HL-60/S4 (cell line): Measurements from ENCODE around the gene PLXNA4.

Experiments used
- in situ Hi-C: fragments of 300-500 bp; cut with MboI; formaldehyde crosslinking; loops from 2 replicates; pipeline ENCODE4 v1.14.3; 2022; ENCODE audit warnings: low sequenced_read_pairs

The PLXNA4 gene

GRCh38 chr7:132161976-132162375 lies 414.3 kb downstream of the PLXNA4 start:
- in situ Hi-C loops: no loop called here

GRCh38 chr7:132161533-132161915 lies 414.7 kb downstream of the PLXNA4 start:
- in situ Hi-C loops: no loop called here

- in situ Hi-C loops: no loop called here
These were observed 415.4 kb downstream of the PLXNA4 start for GRCh38 chr7:132160611-132161532.

GRCh38 chr7:132158841-132159240 lies 417.4 kb downstream of the PLXNA4 start:
- in situ Hi-C loops: no loop called here

GRCh38 chr7:132158166-132158565 lies 418.1 kb downstream of the PLXNA4 start:
- in situ Hi-C loops: no loop called here

DNA sequence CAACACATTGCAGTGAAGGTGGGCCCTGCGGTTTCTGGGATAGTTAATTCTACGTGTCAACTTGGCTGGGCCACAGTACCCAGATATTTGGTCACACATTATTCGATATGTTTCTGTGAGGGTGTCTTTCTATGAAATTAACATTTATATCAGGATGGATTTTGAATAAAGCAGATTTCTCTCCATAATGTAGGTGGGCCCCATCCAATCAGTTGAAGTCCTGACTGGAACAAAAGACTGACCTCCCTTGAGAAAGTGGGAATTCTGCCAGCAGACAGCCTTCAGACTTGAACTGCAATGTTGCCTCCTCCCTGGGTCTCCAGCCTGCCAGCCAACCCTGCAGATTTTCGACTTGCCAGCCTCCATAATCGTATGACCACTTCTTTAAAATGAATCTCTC lies 420.6 kb downstream of the PLXNA4 start:
- in situ Hi-C loops: no loop called here

DNA sequence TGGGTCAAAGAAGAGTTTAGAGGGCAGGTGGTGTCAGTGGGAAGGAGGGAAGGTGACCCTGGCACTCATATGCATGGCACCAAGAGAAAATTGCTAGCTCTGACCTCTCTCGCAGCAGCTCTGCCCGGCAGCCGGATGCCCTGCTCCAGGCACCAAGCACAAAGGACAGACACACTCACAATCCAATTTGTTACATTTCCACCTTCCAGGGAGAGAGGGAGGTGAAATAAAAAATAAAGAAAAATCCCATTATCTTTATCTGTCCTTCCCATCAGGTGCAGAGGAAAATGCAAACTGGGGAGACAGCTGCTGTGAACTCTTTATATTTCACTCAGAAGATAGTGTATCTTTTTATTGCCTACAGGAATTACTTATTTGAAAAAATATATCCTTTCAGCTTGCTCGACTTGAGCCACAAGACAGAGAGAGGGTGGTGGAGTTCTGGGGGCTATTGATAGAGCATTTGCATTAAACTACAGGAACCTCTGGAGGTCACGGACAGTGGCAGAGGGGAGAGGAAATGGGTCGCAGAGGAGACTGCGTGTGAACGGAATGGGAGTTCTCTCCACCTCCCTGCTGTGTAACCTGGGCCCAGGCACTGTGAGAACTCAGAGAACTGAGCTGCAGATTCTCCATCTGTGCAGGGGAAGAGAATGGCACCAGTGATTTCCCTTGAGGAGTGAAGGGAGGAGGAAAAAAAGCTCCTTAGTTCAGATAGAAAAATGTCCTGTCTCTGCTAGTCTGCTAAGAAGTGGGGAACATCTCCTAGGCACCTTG lies 421.4 kb downstream of the PLXNA4 start:
- in situ Hi-C loops: no loop called here

- in situ Hi-C loops: no loop called here
These were observed 422.0 kb downstream of the PLXNA4 start for GRCh38 chr7:132154248-132154647.

DNA sequence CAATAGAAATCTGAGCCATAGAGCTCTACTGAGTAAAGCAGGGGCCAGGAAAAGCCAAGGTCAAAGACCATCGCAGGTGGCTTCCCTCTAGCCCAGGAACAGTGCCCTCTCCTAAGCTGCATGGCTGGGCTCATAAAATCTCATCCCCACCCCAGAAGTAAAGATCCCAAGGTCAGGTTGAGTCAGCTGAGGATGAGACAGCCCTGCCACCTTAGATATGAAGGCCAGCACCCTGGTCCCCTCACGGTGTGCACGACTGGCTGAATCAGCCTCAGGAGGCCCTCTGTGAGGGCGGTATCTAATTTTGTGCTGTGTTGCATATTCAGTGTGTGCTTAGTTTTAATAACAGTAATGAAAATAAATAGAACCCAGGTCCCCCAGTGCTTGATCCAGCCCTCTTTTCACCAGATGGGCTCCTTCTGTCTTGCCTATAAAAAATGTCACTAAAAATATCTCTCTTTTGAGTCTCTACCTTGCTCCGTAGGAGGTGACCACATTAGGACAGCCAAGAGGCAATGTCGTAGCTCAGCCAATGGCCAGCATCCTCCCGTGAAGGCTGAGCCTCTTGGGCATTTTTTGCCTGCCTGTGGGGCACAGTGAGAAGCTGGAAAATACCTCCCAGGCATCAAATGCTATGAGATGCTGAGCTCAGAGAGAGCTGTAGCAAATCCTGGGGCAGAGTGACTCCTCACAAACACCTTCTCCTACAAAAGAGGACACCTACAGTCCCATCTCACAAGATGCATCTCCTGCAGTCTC lies 424.0 kb downstream of the PLXNA4 start:
- in situ Hi-C loops: no loop called here

GRCh38 chr7:132150711-132151110 lies 425.6 kb downstream of the PLXNA4 start:
- in situ Hi-C loops: no loop called here

DNA sequence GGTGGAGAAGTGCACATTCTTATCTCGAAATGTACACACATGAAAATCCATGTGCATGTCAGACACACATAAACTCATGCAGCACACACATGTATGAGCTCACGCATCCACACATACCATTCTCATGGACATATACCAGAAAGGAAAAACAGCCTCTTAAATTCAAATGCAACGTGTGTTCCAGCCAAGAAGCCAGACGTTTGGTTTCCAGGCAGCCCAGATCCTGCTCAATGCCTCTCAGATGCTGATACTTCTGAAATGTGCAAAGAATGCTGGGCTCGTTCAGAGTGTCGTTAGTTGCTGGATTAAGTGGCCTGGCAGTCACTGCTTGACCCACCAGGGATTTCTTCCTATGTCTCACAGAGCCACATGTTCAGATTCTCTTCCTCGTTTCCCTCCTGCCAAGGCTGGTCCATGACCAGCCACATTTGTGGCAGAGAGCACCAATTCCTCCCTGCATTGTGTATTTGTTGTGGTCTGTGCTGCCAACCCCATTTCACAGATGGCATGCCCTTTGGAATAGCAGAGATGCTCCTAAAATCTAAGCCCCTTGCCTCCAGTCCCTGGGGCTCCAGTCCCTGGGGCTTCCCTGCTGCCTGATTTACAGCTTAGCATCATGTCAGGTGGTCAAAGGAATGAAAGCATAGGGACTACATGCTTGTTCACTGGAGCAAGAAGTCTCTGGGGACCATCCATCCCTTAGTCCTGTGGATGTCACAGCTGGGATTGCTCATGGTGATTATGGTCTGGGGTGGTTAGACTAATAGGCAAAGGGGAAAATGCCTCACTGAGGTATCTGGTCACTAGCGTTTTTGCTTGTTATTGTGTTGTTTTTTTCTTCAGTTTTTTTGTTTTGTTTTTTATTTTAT lies 426.6 kb downstream of the PLXNA4 start:
- in situ Hi-C loops: no loop called here

DNA sequence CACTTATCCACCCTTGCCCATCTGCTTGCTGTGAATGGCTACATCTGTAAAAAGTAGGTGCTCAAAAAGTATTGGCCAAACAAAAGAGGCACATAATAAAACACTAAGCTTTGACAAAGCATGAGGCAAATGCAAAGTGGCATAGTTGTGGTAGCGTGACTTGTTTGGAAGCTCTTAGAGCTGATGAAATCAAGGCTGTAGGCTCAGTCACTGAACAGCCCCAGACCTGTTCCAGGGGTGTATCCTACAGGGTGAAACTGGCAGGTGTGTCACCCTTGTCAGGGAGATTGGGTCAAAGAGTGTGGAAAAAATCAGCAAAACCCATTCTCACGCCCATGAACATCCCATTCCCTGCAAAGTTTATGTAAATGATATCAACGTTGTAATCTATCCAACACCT lies 427.4 kb downstream of the PLXNA4 start:
- in situ Hi-C loops: no loop called here

DNA sequence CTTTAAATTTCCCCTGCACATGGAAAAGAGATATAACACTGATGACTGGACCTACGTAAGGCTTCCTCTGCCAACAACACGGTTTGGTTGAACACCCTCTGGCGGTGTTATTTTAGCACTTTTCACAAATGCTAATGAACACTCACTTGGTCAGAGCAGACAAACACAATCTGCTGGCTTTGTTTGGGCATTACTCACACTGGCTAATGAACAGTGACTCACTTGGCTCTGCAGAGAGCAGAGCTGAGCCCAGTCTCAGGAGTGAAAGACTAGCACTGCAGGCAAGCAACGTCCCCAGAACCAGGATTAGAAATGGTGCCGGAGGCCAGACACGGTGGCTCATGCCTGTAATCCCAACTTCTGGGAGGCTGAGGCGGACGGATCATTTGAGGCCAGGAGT lies 430.8 kb downstream of the PLXNA4 start:
- in situ Hi-C loops: no loop called here

- in situ Hi-C loops: no loop called here
These were observed 431.2 kb downstream of the PLXNA4 start for GRCh38 chr7:132145063-132145462.

DNA sequence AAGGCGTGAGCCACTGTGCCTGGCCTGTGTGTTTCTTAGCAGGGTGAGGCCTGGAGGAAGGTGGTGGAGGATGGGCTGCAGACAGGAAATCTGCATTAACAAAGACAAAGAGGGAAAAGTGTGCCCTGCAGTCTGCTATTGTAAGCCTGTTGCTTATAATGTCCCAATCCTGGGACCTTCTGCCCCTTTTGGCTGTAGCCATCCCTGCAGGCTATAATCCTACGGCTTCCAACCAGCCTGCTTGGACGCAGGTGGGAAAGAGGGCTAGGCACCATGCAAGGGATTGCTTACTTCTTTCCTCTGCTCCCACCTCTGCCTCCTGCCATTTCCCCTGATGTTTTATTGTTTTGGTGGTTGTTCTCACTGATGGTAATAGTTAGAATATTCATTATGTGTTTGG lies 434.3 kb downstream of the PLXNA4 start:
- in situ Hi-C loops: no loop called here

DNA sequence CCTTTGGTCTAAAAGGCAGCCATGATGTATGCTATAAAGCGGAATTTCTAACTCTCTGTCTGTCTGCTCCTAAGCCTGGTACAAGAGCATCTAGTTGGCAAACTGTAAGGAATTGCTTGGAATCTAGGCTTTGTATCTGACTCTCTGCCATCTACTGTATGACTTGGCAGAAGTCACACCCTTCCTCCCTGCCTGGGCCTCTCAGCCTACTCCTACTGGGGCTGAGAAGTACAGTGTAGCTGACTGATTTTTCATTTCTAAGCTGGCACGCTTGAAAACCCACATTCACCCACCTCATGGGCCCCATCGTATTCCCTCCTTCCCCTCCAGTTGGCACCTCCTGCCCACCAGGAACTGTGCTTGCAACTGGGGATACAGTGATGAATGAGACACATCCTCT lies 435.2 kb downstream of the PLXNA4 start:
- in situ Hi-C loops: no loop called here

- in situ Hi-C loops: no loop called here
These were observed 435.9 kb downstream of the PLXNA4 start for GRCh38 chr7:132140341-132140740.

DNA sequence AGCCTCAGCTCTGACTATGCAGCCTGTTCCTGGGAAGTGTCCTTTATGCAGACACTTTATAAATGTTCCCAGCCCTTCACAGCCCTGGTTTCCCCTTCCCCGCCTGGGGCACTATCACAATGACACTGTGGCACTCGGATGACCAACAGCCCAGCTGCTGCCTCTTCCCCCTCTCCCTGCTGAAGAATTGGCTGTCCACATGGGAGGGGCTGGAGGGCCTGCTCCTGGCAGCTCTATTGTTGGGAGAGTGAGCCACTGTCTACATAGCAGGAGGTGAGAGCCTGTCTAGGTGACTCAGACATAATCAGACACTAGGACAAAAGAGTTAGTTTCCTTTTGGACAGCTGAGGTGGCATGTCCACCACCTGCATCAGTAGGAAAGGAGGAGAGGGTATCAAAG lies 437.5 kb downstream of the PLXNA4 start:
- in situ Hi-C loops: no loop called here

- in situ Hi-C loops: no loop called here
These were observed 438.6 kb downstream of the PLXNA4 start for GRCh38 chr7:132137681-132138080.

DNA sequence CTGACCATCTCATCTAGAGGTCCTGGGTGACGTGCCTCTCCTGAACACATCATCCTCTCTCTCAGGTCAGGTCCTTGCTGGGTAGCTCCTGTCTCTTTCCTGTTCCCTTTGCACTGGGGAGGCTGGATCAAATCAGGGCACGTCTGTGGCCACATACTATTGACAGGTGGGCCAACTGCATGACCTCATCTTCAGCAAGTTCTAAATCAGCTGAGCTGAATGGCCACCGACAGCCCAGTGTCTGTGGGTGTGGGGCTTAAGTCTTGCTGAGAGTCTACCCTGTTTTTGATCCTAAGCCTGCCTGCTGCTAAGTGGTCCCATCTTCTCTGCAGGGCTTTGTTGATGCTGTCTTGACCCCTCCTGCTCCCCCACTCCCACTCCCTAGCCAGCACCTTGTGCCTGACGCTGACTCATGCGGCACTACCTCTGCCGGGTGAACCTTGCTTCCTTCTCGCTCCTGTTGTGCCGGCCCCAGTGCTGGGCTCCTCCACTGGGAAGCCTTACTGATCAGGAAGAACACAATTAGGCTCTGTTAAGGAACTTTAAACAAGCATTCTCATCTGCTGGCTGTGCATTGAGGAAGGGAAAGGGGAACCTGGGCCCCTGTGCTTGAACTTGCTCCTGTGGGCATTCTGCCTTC lies 440.4 kb downstream of the PLXNA4 start:
- in situ Hi-C loops: no loop called here
